OCI-M1 (cell line): ENCODE measurements around the gene NPTX1.
A peak's percentile ranks its signal among the peaks of the same experiment; 100 is the strongest.

Experiments used
- DNase-seq: peaks from one replicate; lab custom pipeline; 2025; lab: John Stamatoyannopoulos, UW

Gene NPTX1

GRCh38 chr17:80459234-80459633 is 17.2 kb downstream of the NPTX1 start:
- peak; percentile 7 for DNase-seq

GRCh38 chr17:80458016-80458415 is 18.4 kb downstream of the NPTX1 start:
- DNase-seq, result no peak

GRCh38 chr17:80457236-80457856 is 19.1 kb downstream of the NPTX1 start:
- DNase-seq, result peak; percentile 85

- DNase-seq, result peak; percentile 85
Observed at GRCh38 chr17:80456465-80457235, 19.8 kb downstream of the NPTX1 start.

GRCh38 chr17:80455784-80456183 is 20.6 kb downstream of the NPTX1 start:
- DNase-seq, result no peak

- no peak for DNase-seq
Observed at GRCh38 chr17:80455336-80455710, 21.1 kb downstream of the NPTX1 start.

- DNase-seq, result peak; percentile 97
Observed at GRCh38 chr17:80454557-80455335, 21.7 kb downstream of the NPTX1 start.

GRCh38 chr17:80453998-80454556 is 22.3 kb downstream of the NPTX1 start:
- DNase-seq, result no peak

- no peak for DNase-seq
Observed at GRCh38 chr17:80453126-80453997, 23.0 kb downstream of the NPTX1 start.

- no peak for DNase-seq
Observed at GRCh38 chr17:80452173-80452915, 24.1 kb downstream of the NPTX1 start.

GRCh38 chr17:80451104-80451775 is 25.2 kb downstream of the NPTX1 start:
- DNase-seq, result no peak

- DNase-seq, result no peak
Observed at GRCh38 chr17:80449930-80450576, 26.4 kb downstream of the NPTX1 start.

- no peak for DNase-seq
Observed at GRCh38 chr17:80449194-80449929, 27.0 kb downstream of the NPTX1 start.

- no peak for DNase-seq
Observed at GRCh38 chr17:80447790-80448189, 28.6 kb downstream of the NPTX1 start.

GRCh38 chr17:80446645-80447405 is 29.6 kb downstream of the NPTX1 start:
- no peak for DNase-seq

GRCh38 chr17:80445726-80446110 is 30.7 kb downstream of the NPTX1 start:
- DNase-seq, result no peak

- no peak for DNase-seq
Observed at GRCh38 chr17:80445007-80445725, 31.2 kb downstream of the NPTX1 start.

GRCh38 chr17:80444644-80444979 is 31.8 kb downstream of the NPTX1 start:
- DNase-seq, result no peak
